GM20000 (cell line): ENCODE data around the gene KIFAP3.

ENCODE experiments used
- DNase-seq: peaks from one replicate; pipeline ENCODE4 v3.0.0; 2012; ENCODE audit warnings: low spot score
- TF ChIP-seq, protein P1 (sequence below): IDR thresholded peaks from 2 replicates; pipeline ENCODE4 v1.5.1; 2012; ENCODE audit warnings: mild to moderate bottlenecking, control low read depth; ENCODE audit errors: extremely low read depth, missing control alignments

Gene KIFAP3

DNA sequence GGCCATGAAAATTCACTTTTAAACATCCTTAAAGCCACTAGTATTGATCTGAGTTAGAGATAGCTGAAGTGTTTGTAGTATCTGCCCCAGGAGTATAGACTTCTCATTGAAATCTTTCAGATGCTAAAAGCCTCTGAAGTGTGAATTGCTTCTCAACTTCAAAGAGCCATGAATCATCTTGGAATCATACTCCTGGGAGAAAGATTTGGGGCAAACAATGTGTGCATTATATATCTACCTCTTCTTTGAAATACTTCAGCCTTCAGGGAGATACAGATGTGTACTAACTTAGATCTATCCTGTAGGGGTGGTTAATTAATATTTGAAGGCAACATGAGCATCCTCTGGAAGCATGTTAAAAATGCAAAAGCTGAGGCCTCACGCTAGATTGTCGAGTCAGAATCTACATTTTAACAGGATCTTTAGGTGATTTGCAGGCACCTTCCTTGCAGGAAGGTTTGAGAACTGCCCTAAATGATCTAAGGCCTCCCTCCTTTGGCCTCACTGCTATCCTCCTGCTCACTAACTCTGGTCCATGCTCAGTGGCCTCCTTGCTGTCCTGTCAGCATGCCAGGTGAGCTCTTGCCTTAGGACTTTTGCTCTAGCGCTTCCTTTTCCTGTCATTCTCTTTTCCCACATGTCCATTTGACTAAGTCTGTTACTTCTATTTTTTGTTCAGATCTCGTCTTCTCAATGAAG, 174.8 kb downstream of the KIFAP3 start:
- TF ChIP-seq, protein P1, sequence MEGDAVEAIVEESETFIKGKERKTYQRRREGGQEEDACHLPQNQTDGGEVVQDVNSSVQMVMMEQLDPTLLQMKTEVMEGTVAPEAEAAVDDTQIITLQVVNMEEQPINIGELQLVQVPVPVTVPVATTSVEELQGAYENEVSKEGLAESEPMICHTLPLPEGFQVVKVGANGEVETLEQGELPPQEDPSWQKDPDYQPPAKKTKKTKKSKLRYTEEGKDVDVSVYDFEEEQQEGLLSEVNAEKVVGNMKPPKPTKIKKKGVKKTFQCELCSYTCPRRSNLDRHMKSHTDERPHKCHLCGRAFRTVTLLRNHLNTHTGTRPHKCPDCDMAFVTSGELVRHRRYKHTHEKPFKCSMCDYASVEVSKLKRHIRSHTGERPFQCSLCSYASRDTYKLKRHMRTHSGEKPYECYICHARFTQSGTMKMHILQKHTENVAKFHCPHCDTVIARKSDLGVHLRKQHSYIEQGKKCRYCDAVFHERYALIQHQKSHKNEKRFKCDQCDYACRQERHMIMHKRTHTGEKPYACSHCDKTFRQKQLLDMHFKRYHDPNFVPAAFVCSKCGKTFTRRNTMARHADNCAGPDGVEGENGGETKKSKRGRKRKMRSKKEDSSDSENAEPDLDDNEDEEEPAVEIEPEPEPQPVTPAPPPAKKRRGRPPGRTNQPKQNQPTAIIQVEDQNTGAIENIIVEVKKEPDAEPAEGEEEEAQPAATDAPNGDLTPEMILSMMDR = no peak
- no peak for DNase-seq

DNA sequence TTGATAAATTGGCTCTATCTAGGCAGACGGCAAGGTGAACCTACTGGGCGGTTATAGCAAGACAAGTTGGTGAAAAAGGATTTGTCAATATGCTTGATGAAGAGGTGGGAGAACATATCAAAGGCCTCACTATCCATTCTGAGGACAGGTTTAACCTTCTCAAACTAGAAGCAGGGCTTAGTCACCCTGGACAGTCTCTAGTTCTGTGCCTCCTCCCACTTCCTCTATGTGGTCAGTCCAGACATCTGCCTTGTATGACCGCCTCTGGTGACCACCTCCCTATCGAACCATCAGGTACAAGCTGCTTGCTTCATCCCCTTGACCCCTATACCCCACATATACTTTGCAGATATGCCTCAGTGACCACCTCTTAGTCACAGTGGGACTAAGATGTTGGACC, 178.5 kb downstream of the KIFAP3 start:
- peak; percentile 32 for DNase-seq
- TF ChIP-seq, protein P1 = no peak

DNA sequence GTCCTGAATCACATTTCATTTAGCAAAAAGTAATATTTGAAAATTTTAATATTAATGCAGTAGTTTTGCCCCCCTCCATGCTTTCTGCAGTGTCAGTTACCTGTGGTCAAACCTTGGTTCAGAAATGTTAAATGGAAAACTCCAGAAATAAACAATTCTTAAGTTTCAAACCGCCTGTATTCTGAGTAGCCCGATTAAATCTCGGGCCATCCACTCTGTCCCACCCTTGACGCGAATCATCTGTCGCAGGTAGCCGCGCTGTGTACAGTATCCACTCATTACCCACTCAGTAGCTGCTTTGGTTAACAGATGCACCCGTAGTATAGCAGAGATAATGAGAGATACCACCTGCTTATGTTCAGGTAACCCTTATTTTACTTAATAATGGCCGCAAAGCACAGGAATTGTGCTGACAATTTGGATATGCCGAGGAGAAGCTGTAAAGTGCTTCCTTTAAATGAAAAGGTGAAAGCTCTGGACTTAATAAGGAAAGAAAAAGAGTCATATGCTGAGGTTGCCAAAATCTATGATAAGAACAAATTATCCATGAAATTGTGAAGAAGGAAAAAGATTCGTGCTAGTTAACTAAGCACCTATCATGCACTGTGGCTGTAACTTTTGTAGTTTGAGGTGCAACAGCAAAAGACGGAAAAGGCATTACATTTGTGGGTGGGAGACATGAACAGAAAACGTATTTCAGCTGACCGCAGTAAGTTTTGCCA, 179.9 kb downstream of the KIFAP3 start:
- DNase-seq = no peak
- TF ChIP-seq, protein P1 = no peak

DNA sequence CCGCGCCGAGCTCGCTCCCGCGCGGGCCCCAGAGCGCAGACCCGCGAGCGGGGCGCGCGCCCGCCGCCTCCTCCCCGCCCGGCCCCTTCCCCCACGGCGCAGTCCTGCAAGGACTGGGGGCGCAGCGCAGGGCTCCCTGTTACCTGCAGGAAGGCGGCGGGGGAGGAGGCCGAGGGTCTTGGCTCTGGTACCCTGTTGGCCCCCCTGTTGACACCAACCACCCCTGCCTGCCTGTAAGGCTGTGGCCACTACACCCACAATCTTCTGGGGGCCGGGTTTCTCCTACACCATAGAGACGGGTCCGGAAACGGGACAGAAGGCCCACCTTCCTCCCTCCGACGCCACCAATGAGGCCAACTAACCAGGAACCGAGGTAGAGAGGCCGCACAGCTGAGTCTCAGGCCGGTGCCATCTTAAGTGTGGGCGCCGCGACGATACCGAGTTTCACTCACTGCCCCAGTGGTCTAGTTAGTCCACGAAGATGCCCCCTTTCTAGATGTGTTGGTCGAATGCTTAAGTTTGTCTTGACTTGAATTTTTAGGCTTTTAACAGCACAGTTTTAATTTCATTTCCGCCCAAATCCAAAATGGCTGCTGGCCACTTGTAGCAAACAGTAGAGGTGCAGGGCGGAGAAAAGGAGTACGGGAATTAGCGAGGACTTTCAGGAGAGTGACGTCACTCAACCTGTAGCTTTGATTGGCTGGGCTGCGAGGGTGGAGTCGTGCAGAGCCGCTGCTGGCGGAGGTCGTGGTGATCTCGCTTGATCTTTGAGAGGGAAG, 180.7 kb downstream of the KIFAP3 start, which contains the start of gene SCYL3:
Gene SCYL3 (minus strand): TSS at position 252 of the 779 bp plus-strand sequence. CDS start 5,056 bp downstream, outside the sequence.
- TF ChIP-seq, protein P1 = no peak
- DNase-seq = peak; percentile 94

DNA sequence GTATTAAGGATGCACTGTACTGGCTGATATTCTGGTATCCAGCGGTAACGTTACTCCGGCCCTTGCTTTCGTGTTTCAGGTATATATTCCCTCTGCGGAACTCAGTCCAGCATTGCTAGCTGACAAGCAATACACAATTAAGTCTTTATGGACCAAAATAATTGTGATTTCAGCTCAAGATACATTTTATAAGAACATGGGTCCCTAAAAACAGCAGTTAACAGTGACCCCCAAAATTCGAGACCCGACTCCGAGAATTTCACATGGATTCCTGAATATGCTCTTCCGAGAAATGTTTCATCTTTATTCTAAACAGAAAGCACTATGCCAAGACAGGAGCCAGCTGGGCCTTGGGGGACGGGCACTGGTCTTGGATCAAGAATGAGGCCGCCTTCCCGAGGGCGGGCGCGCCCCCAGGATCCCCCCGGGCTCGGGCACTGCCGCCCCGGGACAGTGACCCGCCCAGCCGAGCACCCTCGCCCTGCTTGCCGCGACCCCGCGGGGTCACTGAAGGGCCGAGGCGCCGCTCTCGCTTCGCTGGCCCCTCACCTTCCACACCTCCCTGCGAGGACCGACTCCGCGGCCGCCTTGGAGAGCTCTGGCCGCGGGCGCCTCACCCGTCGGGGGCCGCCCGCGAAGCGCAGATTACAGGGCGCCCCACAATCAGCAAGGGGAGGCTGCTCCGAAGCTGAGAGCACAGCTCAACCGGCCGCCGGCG, 181.4 kb downstream of the KIFAP3 start:
- DNase-seq = peak; percentile 25
- TF ChIP-seq, protein P1 = no peak

DNA sequence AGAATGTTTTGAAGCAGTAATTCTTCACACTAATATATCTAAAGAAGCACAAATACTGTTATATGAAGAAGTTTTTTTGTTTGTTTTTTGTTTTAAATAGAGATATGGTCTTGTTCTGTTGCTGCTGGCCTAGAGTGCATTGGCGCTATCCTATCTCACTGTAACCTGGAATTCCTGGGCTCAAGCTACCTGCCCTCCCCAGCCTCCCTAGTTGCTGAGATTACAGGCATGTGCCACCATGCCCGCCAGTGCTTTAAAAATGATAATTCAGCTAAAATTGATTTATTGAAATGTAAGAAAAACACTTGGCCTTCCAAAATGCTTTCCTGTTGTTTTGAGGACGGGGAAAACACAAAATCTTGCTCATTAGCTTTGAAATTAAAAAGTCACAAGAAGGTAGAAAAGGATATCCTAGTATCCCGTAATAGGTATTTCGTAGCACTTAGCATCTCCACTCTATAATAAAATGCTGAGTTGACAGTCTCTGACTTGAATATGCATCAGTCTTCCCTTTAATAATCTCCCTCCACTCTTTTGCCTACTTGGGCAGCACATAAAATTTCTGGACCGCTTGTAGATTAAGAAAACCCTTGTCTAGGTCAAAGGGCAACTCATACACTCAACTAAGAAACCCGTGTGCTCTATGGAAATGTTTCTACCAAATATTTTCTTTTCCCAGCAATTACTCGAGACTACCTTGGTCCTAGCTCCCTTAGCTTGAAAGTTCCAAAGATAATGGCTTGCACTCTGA, 182.1 kb downstream of the KIFAP3 start:
- no peak for DNase-seq
- TF ChIP-seq, protein P1 = no peak
